ENCODE data around the gene FKBP15.
"Not testable (repeated sequence)": the region's sequence is repeated elsewhere in the genome, so short reads cannot be mapped to it uniquely, and the experiment has no call there.

Gene FKBP15

DNA sequence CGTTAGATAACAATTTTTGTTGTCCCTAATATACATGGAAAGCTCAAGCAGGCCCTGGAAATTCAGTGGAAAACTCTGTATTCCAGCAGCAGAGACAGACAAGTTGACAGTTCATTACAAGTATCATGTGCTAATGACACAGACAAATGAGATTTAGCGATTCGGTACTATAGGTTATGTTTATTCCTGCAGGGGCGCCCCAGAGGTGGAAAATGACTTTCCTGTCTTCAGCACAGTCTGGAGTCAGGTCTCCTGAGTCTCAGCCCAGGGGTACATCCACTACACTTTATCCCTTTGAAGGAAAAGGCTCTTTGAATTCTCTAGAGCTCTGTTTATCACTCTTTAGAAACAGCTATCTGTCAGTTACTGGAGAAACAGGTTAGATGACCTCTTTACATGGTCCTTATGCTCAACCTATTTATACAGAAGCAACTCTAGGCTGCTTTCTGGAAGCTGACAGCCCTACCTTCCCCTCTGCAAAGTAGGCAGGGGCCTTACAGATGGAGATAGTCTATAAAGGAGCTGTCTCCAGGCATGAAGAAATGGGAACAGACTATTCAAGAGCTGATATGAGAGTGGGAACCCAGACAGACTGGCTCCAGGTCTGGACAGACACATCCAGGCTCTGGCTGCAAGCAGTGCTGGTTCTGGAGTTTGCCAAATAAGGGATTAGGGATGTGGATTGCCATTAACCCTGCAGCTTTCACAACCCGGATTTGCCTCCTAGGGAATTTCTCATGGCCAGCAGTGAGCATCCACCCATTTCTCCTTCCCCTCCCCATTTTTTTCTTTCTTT lies 77.4 kb downstream of the FKBP15 start:
- no peak for DNase-seq

DNA sequence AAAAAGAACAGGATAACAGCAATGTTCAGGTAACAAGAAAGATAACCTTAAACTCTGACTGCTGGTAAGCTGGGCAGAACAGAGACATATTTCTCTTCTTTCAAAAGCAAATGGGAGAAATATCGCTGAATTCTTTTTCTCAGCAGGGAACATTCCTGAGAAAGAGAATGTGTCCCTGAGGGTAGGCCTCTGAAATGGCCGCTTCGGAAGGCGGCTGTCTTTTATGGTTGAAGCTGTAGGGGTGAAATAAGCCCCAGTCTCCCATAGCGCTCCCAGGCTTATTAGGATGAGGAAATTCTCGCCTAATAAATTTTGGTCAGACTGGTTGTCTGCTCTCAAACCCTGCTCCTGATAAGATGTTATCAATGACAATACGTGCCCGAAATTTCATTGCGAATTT lies 80.2 kb downstream of the FKBP15 start:
- DNase-seq: not testable (repeated sequence)

DNA sequence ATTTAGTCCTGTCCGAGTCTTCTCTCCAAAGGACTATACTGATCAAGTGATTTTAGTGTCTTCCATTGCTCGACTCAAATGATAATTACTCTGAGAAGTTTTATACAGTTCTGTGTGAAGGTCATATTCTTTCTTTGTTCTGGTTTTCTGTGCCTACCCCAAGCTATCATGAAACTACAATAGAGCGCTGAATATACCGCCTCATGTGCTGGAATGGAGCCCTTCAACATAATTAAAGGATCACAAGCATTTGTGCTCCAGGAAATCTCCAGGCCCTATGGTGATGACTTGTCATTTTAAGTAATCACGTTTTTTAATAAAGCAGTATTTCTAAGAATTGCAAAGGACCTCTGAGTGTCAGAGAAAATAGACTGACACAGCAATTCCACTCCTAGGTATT lies 81.1 kb downstream of the FKBP15 start:
- no peak for DNase-seq

DNA sequence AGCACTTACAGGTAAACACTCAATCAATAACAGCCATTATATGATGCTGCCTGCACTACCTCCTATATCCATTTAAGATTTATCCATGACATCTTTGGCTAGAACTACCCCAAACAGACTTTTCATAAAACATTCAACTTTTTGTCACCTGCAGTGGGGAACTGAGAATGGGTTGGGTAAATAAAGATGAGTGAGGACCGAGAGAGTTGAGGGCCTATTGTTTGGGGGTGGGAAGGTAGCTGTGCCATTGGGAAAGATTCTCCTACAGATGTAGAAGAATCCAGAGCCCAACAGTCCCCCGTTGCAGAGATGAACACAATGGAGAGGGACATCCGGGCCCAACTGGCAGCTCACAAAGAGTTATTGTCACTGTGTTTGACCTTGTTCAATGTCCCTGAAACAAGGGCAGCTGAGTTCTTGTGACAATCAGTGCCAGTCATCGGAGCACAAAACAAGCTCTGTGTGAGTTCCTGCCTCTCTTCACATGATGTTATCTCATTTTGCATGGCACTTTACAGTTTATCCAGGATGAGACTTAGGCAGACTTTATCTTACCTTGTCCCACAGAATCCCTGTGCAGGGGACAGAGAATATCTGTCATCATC lies 81.8 kb downstream of the FKBP15 start:
- DNase-seq: no peak

DNA sequence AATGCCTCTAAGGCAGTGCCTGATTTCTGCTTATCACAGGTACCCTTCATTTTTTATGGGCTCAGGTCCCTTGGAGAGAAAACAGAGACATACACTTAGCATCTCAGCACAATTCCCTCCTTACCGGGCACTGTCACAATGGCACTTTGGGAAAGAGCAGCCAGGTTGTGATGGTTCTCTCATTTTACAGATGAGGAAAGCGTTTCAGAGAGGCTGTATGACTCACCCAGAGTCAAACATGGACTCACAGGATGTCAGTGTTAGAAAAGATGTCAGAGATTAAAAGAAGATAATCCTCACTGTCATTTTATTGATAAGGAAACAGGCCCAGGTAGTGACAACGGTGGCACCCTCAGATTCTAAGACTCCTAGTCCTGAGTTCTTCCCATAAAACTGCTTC lies 82.3 kb downstream of the FKBP15 start:
- DNase-seq: no peak

DNA sequence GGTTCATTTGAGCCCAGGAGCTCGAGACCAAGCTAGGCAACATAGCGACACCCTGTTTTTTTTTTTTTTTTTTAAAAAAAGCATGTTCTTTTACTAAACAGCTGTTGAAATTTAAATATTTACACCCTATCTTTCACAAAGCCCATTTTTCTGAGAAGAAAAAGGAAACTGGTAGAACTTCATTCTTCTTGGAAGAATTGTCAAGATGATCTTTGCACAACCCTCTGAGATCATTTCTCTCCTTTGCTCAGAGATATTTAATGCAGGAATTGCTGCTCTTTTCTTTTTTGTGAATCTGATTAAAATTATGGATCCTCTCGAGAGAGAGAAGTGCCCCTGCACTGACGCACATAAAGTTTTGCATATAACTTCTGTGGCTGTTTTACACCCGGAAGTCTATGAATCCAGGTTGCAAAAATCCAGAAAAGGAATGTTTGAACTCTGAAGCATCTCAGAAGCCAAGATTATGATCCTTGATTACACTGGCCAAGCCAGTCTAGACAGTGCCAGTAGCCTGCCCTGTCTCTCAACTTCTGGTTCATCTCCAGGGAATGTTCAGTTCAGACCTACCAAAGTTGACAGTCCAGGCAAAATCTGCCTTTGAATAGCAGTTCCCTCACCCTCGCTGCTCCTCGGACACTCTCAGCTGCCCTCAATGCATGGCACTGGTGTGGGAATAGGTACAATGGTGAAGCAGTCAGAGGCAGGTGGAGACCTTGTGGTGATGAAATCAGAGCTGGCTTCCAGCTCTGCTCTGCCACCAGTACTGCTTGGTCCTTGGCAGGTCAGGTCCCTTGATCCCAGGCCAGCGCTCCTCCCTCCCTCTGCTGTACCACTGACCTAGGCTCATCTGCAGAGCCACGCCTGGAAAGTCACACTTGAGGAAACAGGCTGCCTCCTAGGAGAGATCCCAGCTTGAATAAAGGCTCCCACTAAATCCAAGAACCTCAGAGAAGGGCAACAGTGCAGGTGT lies 83.6 kb downstream of the FKBP15 start:
- DNase-seq: no peak

DNA sequence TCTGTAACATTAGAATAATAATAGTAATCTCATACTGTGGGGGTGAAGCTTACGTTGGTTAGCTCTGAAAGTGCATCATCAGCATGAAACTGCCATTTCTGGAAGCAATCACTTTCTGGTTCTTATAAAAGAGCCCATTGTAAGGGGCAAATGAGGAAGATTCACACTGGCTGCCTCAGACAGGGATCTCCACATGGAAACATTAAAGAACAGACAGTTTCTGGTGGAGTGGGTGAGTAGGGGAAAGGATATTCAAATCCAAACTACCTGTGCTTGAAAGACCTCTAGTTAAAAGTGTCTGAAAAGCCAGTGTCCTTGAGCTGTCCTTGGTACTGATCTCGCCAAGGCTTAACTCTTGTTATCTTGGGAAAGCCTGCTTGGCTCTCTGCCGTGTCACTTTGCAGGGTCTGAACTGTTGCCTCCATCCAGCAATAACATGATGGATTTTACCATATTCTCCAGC lies 89.4 kb downstream of the FKBP15 start:
- DNase-seq: no peak

GRCh38 chr9:113129884-113130283 lies 91.2 kb downstream of the FKBP15 start:
- no peak for DNase-seq

- no peak for DNase-seq
Measured at GRCh38 chr9:113129466-113129865, 91.6 kb downstream of the FKBP15 start.

DNA sequence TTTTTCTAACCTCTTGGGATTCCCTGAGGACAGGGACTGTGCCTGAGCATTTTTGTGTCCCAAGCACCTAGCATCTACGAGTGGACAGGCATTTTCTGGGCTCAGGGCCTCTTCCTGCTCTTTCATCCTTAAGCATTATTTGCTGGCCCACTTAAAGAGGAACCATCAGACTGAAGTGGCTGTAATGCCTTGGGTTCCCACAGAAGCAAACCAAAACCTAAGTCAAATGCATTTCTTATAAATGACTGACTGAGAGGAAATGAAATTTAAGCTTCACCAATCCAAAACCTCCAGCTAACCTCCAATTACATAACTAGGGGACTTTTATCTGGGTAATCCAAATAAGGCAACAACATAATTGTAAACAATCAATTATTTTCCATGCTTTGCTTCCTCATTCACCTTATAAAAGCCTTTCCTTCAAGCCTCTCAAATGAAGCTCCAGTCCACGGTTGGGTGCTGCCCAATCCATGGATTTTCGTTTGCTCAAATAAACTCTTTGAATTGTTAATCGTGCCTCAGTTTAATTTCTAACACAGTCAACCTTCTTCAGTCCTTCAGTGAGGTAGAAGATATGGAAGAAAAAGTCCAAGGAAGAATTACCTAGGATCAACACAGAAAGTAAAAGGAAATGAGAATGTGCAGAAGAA lies 95.6 kb downstream of the FKBP15 start:
- DNase-seq: no peak

- DNase-seq: not testable (repeated sequence)
Measured at GRCh38 chr9:113118829-113119228, 102.2 kb downstream of the FKBP15 start.

Data from GF-D8 (cell line).